GM19043 (cell line): ENCODE results near the gene LBH.
"Not testable (repeated sequence)": the region's sequence is repeated elsewhere in the genome, so short reads cannot be mapped to it uniquely, and the experiment has no call there.

Experiments used
- ATAC-seq: cut with Tn5 transposase; IDR thresholded peaks from one replicate; pipeline ENCODE4 v1.9.1; 2021; ENCODE audit warnings: low read depth; ENCODE audit not compliant: unreplicated experiment

LBH gene

GRCh38 chr2:30254685-30255001 lies 23.3 kb downstream of the LBH start:
- no peak for ATAC-seq

GRCh38 chr2:30255026-30255425 lies 23.7 kb downstream of the LBH start:
- no peak for ATAC-seq

GRCh38 chr2:30255466-30256408 lies 24.4 kb downstream of the LBH start:
- ATAC-seq, result no peak

- ATAC-seq, result no peak
Observed at GRCh38 chr2:30257266-30258214, 26.2 kb downstream of the LBH start.

- ATAC-seq, result no peak
Observed at GRCh38 chr2:30259071-30259470, 27.7 kb downstream of the LBH start.

- no peak for ATAC-seq
Observed at GRCh38 chr2:30259827-30260679, 28.7 kb downstream of the LBH start.

- ATAC-seq, result no peak
Observed at GRCh38 chr2:30260941-30261340, 29.6 kb downstream of the LBH start.

- ATAC-seq, result no peak
Observed at GRCh38 chr2:30261695-30262211, 30.4 kb downstream of the LBH start.

GRCh38 chr2:30262716-30263309 lies 31.5 kb downstream of the LBH start:
- no peak for ATAC-seq

- ATAC-seq, result no peak
Observed at GRCh38 chr2:30264274-30264673, 32.9 kb downstream of the LBH start.

GRCh38 chr2:30265052-30266015 lies 34.0 kb downstream of the LBH start:
- ATAC-seq, result no peak

- ATAC-seq, result no peak
Observed at GRCh38 chr2:30266051-30266621, 34.8 kb downstream of the LBH start.

- ATAC-seq, result no peak
Observed at GRCh38 chr2:30266705-30267104, 35.4 kb downstream of the LBH start.

- ATAC-seq, result no peak
Observed at GRCh38 chr2:30267161-30267975, 36.0 kb downstream of the LBH start.

GRCh38 chr2:30268296-30268871 lies 37.0 kb downstream of the LBH start:
- ATAC-seq, result no peak

GRCh38 chr2:30269114-30269770 lies 37.9 kb downstream of the LBH start:
- ATAC-seq, result not testable (repeated sequence)

- ATAC-seq, result no peak
Observed at GRCh38 chr2:30269771-30270145, 38.4 kb downstream of the LBH start.
